NAMALWA (cell line): ENCODE measurements around the gene RABEP2.
"Not testable (repeated sequence)": the region's sequence is repeated elsewhere in the genome, so short reads cannot be mapped to it uniquely, and the experiment has no call there.

Experiments used
- DNase-seq: peaks from one replicate; pipeline ENCODE4 v3.0.0-alpha.2; 2015; ENCODE audit warnings: low spot score

Gene RABEP2

DNA sequence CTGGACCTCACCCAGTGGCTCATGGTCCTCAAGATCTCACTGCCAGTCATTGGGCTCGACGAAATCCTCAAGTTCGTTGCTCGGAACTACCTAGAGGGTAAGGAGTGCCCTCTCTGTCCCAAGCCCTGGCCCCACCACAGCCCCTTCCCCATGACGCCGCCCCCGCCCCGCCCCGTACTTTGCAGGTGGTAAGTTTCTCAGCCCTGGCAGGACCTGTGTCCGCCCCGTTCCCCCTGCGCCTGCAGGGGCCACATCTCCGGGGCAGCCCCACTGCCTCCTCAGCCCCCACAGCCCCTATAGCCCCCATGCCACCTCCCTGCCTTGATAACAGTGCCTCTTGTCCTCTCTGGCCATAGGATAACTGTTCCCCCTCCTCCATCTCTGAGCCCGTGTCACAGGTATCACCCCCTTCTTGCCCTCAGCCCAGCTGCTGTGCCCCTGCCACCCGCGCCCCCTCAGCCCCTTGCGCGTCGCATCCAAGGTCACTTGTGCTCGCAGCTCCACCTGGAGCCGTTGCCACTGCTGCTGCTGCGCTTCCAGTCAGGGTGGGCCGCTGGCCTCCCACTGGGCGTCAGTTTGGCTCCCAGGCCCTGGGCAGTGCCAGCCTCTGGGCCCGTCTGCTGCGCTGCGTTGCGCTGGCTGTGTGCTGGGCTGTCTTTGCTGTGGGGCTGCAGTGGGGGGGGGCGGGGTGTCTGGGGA, 21.5 kb downstream of the RABEP2 start:
- no peak for DNase-seq

- peak; percentile 40 for DNase-seq
These were observed 22.1 kb downstream of the RABEP2 start for GRCh38 chr16:28902909-28903308.

DNA sequence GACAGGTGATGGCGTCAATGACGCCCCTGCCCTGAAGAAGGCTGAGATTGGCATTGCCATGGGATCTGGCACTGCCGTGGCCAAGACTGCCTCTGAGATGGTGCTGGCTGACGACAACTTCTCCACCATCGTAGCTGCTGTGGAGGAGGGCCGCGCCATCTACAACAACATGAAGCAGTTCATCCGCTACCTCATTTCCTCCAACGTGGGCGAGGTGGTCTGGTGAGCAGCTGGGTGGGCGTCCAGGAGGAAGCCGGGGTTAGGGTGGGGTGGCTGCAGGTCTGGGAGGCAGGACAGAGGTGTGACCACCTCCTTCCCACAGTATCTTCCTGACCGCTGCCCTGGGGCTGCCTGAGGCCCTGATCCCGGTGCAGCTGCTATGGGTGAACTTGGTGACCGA, 23.2 kb downstream of the RABEP2 start:
- no peak for DNase-seq

- DNase-seq: no peak
These were observed 24.4 kb downstream of the RABEP2 start for GRCh38 chr16:28900601-28901000.

DNA sequence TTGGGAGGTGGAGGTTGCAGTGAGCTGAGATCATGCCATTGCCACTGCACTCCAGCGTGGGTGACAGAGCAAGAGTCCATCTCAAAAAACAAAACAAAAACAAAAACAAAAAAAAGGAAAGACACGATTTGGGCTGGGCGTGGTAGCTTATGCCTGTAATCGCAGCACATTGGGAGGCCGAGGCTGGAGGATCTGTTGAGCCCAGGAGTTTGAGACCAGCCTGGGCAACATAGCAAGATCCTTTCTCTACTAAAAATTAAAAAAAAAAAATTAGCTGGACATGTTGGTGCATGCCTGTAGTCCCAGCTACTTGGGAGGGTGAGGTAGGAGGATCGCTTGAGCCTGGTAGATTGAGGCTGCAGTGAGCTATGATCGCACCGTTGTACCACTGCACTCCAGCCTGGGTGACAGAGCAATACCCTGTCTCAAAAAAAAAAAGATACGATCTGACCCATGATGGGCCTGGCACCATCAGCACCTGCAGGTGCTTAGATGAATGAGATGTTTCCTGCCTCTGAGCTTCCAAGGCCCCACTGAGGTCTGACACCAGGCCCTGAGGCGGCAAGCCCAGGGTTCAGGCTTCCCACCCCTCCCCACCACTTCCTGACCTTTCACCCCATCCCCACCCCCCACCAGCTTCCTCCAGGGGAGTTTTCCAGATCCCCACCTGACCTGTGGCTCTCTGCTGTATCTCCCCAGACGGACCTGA, 25.0 kb downstream of the RABEP2 start:
- DNase-seq: no peak

DNA sequence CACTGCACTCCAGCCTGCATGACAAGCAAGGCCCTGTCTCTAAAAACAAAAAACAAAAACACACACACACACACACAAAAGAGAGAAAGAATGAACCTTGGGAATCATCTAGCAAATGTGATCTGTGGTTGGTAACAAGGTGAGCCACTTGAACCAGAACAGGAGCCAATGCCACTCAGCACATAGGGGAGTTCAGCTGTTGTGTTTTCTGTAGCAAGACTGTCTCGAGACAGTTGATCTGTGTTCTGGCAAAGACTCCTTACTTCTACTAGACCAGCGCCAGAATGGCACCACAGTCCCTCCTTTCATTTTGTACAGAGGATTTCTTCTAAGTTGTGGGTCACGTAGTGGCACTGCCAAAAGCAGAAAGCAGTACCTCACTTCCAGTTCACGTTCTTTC, 26.1 kb downstream of the RABEP2 start:
- DNase-seq: no peak

- DNase-seq: no peak
These were observed 26.8 kb downstream of the RABEP2 start for GRCh38 chr16:28898266-28898665.

DNA sequence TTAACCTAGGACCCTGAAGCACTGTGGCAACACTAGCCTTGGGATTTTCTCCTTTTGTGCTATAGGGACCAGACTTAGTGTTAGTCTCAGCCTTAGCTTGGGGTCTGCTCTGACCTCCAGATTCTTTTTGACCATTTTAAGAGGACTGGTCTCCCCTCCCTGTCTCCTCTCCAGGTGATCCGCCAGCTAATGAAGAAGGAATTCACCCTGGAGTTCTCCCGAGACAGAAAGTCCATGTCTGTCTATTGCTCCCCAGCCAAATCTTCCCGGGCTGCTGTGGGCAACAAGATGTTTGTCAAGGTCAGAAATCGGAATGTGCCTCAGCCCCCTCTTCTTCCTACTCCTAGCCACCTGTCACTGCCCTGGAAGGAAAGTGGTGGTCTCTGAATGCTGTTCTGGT, 27.2 kb downstream of the RABEP2 start:
- no peak for DNase-seq

GRCh38 chr16:28895609-28896008, 29.4 kb downstream of the RABEP2 start:
- DNase-seq: no peak

- DNase-seq: no peak
These were observed 31.7 kb downstream of the RABEP2 start for GRCh38 chr16:28893291-28893690.

DNA sequence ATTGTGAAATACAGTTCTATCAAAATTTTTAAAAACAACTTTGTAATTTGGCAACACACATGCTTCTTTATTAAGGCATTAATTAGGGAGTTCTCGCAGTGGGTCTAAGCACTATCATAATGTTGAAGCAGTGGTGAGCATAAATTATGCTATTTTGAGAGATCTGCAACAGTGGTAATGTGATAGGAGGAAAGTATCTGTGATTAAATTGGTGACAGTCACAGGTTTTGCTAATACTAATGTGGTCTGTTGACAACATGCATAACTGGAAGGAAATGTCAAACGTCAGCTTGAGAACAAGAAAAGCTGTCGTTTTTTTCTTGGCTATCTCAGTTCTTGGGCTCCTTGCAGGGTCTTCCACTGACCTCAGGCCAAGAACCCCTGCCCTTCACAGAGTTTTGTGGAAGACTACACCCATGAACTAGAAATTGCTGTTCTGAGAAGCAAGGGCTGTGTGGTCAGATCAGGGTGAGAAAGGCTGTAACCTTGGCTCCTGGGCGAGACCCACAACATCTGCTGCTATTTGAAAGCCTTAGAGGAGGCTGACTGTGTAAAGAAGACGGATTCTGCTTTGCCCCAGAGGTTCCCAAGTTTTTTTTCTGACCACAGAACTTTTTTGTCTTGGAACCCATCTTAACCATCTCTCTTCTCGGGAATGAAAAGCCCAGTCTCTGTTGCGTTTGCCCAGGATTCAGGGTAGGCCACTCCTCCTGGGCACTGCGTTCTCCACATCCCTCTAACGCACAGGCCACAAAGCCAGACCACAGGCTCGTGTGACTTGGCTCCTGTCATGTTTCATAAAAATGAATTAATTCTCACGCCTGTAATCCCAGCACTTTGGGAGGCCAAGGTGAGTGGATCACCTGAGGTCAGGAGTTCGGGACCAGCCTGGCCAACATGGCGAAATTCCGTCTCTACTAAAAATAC, 32.8 kb downstream of the RABEP2 start:
- no peak for DNase-seq

GRCh38 chr16:28890355-28890754, 34.7 kb downstream of the RABEP2 start:
- DNase-seq: not testable (repeated sequence)

GRCh38 chr16:28886945-28887344, 38.1 kb downstream of the RABEP2 start:
- no peak for DNase-seq

DNA sequence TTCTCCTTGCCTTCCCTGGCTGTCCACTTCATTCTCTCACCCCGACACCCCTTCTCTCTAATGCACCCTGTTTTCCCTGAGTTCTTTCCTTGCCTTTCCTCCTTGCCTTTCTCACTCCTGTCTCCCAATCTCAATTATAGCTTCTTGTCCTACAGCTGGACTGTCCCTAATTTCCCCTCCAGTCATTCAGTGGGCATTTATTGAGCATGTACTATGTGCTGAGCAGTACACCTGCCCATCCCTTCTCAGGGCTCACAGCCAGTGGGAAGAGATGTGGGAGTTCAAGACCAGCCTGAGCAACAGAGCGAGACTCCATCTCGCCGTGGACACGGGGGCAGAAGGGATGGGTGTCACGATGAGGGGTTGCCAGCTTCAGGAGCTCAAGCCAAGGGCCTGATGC, 41.0 kb downstream of the RABEP2 start:
- DNase-seq: no peak

GRCh38 chr16:28883221-28883996, 41.6 kb downstream of the RABEP2 start:
- no peak for DNase-seq

DNA sequence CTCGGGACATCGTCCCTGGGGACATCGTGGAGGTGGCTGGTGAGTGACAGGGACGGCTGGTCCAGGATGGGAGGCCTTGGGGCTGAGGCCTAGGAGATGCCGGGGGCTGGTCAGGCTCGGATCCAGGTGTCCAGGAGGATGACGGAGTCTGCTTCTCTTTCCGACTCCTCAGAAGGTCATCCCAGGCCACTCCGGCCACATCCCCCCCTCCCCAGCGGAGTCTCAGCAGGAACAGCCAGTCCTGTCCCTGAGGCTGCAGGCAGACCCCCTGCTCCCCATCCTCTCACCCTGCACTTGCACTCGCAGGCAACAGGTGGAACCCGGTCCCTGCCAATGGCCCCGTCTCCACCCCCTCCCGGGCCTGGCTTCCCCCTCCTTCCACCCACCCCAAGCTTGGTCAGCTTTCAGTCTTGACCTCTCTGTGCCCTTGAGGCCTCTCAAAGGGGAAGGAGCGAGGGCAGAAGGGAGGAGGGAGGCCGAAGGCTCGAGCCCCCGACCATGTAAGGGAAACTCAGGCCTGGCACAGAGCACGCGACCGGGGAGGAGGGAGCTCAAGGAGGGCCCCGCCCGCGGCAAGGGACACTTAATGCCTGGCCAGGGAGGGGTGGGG, 42.4 kb downstream of the RABEP2 start:
- DNase-seq: no peak

DNA sequence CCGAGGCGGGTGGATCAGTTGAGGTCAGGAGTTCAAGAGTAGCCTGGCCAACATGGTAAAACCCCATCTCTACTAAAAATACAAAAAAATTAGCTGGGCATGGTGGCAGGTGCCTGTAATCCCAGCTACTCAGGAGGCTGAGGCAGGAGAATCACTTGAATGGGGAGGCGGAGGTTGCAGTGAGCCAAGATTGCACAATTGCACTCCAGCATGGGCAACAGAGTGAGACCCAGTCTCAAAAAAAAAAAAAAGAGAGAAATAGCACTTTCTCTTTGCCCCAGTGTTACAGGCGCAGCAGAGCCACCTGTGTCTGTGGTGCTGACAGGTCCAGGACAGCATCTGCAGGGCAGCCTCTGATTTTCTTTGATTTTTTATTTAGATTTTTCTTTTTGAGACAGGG, 43.5 kb downstream of the RABEP2 start:
- peak; percentile 40 for DNase-seq

DNA sequence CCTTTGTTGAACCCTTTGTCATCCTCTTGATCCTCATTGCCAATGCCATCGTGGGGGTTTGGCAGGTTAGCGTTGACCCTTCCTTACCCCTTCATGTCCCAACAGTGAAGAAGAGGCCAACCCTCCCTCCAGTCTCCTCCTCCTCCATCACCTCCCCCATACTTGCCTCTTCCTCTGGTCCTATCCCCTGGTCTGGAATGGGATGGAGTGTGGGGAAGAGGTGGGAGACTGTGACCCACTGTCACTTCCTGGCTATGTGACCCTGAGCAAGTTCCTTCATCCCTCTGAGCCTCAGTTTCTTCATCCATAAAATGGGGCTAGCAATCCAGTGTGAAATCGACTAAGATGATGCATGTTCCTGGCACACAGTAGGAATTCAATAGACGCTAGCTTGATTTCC, 44.1 kb downstream of the RABEP2 start:
- no peak for DNase-seq

- no peak for DNase-seq
These were observed 44.5 kb downstream of the RABEP2 start for GRCh38 chr16:28880589-28880915.

GRCh38 chr16:28879841-28880588, 45.0 kb downstream of the RABEP2 start:
- peak; percentile 91 for DNase-seq

DNA sequence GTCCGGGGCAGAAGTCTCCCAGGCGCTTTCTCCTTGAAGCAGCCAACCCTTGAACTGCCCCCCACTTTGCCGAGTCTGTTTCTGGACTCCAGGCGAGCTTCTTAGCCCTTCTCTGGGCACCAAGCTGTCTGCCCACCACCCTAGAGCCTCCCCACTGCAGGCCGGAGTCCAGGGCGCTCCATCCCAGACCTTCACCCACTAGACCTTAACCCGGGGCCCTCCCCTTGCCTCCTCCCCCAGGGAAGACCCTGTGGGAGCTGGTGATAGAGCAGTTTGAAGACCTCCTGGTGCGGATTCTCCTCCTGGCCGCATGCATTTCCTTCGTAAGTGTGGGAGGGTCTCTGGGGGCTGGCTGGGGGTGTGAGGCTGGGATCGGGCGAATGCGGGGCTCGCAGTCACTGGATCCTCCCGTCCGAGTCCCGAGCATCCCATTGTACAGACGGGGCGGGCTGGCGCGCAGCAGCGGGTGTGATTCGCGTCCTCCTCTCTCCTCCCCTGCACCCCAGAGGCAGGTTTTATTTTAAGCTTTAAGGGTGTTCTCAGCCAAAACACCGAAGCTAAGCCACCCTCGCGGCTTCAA, 45.7 kb downstream of the RABEP2 start:
- DNase-seq: peak; percentile 33
